Colonic mucosa (tissue), 4 donors: ENCODE measurements around the gene SLC1A4. TPM values are rescaled to one million over a fixed set of nuclear protein-coding genes. Genes with fewer than 3 reads are reported as not detected.

Source experiments
- DNase-seq: peaks from one replicate; pipeline ENCODE4 v3.0.0-alpha.2; 2020
- H3K27ac ChIP-seq: fragments of 200-600 bp; one replicate; pipeline ENCODE4 v1.8.0; 2021
- H3K27me3 ChIP-seq: fragments of 200-600 bp; one replicate; pipeline ENCODE4 v1.8.0; 2021
- H3K36me3 ChIP-seq: fragments of 200-600 bp; one replicate; pipeline ENCODE4 v1.8.0; 2021
- H3K4me1 ChIP-seq: fragments of 200-600 bp; one replicate; pipeline ENCODE4 v1.8.0; 2021; ENCODE audit warnings: mild to moderate bottlenecking
- H3K4me3 ChIP-seq: fragments of 200-600 bp; one replicate; pipeline ENCODE4 v1.8.0; 2021
- H3K9ac ChIP-seq, 2 donors: one replicate each; pipeline ENCODE4 v1.7.0; 2013; ENCODE audit warnings: control low read depth in 2 of 2, low read depth in 2 of 2, low read length in 2 of 2
- H3K9me3 ChIP-seq: fragments of 200-600 bp; one replicate; pipeline ENCODE4 v1.8.0; 2021
- CTCF ChIP-seq: fragments of 200-600 bp; IDR thresholded peaks from one replicate; pipeline ENCODE4 v1.8.0; 2022; ENCODE audit warnings: antibody characterized with exemption, mild to moderate bottlenecking
- intact Hi-C: fragments of 100-400 bp; cut with DNase I; formaldehyde crosslinking; loops from one replicate; pipeline ENCODE4 v1.14.1; 2022
- total RNA-seq, 2 donors: library from RNA; stranded (reverse); fragmentation: NEBNext Ultra II Directional in 1 of 2; extraction: Animal tissue kit (Norgen Biotek cat#: 25700) in 1 of 2; gene quantifications; one replicate each; pipeline ENCODE4 v1.2.1, GENCODE V29; 2021
- donor health status: healthy.
- donor health status: DM: no; HTN: no; CAD: no.
- donor health status: DM: no; HTN: no; CAD: no.

The SLC1A4 gene
- 10 to 100 TPM; 13.7 to 32.4 TPM for total RNA-seq

DNA sequence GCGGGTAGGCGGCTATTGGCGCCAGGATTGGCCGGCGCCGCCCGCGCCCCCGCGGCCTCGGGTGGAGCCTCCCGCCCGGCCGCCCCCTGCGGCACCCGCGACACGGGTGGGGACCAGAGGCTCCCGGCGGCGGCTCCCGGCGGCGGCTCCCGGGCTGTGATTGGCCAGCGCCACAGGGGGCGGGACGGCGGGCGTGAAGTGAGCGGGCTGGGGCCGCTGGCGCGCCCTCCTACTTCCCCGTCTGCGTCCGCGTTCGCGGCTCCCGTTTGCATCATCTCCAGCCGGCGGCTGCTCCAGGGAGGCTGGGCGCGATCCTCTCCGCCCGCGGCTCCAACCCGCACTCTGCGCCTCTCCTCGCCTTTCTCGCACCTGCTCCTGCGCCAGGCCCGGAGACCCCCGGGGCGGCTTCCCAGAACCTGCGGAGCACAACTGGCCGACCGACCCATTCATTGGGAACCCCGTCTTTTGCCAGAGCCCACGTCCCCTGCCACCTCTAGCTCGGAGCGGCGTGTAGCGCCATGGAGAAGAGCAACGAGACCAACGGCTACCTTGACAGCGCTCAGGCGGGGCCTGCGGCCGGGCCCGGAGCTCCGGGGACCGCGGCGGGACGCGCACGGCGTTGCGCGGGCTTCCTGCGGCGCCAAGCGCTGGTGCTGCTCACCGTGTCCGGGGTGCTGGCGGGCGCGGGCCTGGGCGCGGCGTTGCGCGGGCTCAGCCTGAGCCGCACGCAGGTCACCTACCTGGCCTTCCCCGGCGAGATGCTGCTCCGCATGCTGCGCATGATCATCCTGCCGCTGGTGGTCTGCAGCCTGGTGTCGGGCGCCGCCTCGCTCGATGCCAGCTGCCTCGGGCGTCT is at the start of gene SLC1A4:
SLC1A4 (plus strand) TSS at position 274 of the 856 bp plus-strand sequence; CDS start at position 519, 245 bp downstream.
- peak within 1 kb of the TSS; percentile 80 to 89 for H3K9ac ChIP-seq
- H3K36me3 ChIP-seq = no peaks in the 10 kb centered on the region
- H3K4me1 ChIP-seq = peaks cover 8% of the 10 kb centered on the region
- intact Hi-C loops = loop anchor here (5.0 kb wide), 1 partner anchor 53 kb away; no protein-coding TSS in a partner anchor
- DNase-seq = peak; percentile 97
- H3K4me3 ChIP-seq = peak within 1 kb of the TSS; percentile 90
- no peaks in the 10 kb centered on the region for H3K27me3 ChIP-seq
- no peaks in the 10 kb centered on the region for H3K9me3 ChIP-seq
- no peak for TF ChIP-seq CTCF
- peak within 1 kb of the TSS; percentile 97 for H3K27ac ChIP-seq

DNA sequence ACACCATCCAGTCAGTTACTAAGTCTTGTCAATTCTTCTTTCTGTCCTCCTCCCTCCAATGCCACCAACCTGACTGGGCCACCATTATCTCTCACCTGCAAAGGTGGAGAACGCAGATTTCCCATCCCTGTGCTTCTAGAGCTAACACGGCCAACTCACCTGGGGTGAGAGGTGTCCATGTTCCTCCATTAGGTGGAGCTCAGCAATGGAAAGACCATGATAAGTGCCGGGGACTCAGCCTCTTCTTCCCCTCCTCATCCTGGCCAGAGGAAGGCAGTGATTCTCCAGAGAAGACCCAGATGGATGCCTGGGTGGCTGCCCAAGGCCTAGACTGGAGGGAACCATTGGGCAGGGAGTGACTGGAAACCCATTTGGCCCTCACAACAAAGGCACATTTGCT is 48.1 kb upstream of the SLC1A4 start:
- DNase-seq = no peak
- intact Hi-C loops = no loop called here

DNA sequence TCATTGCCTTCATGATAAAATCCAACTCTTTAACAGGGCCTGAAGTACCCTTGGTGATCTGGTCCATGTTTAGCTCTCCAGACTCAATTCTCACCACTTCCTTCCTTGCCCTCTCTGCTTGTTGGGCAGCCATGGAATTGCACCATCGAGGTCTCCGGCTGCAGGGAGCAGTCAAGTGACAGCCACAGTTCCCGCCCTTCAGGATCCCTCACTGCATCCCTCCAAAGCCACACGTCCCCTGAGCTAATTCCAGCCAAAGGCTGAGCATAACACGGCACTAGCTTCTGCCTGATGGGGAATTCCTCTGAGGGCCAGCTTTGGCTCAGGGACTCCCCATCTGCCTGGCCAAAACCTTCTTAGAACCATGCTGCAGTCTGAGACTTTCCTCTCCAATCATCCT is 47.4 kb upstream of the SLC1A4 start:
- Histone ChIP-seq H3K27me3 (no peaks in the 10 kb centered on the region), H3K4me3 (no peak overlapping the region), H3K27ac (no peak overlapping the region), H3K4me1 (no peaks in the 10 kb centered on the region), H3K36me3 (no peaks in the 10 kb centered on the region), H3K9me3 (no peaks in the 10 kb centered on the region), H3K9ac (no peak overlapping the region)
- DNase-seq = no peak
- no peak for TF ChIP-seq CTCF
- intact Hi-C loops = no loop called here

More for the DNA sequence above, 48.1 kb upstream of the SLC1A4 start:
- Histone ChIP-seq H3K9me3 (no peaks in the 10 kb centered on the region), H3K4me3 (no peak overlapping the region), H3K4me1 (no peaks in the 10 kb centered on the region), H3K9ac (no peak overlapping the region), H3K27ac (no peak overlapping the region), H3K36me3 (no peaks in the 10 kb centered on the region), H3K27me3 (no peaks in the 10 kb centered on the region)
- TF ChIP-seq CTCF = no peak

DNA sequence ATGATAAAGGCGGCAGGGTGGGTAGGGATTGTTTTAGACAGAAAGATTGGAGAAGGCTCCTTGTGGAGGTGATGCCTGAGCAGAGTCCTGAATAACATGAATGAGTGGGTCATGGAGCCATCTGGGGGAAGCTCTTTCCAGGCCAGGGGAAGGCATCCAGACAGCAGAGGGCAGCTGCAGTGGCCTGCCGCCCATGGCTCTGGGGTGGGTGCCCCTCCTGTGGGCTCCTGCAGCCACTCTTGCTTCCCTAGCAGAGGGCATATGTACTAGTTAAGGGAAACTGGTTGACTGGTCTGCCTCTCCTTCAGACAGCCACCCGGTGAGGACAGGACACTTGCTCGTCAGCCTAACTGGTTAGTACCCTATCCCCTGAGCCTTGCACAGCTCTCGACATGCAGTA is 46.5 kb upstream of the SLC1A4 start:
- Histone ChIP-seq H3K36me3 (no peaks in the 10 kb centered on the region), H3K27ac (no peak overlapping the region)

More for the DNA sequence above, 46.5 kb upstream of the SLC1A4 start:
- TF ChIP-seq CTCF = no peak
- H3K9ac ChIP-seq = no peak overlapping the region
- no peak for DNase-seq
- H3K9me3 ChIP-seq = no peaks in the 10 kb centered on the region
- H3K4me3 ChIP-seq = no peak overlapping the region
- no peaks in the 10 kb centered on the region for H3K4me1 ChIP-seq
- H3K27me3 ChIP-seq = no peaks in the 10 kb centered on the region
- intact Hi-C loops = no loop called here
